ENCODE results near the gene KLRB1.

The KLRB1 gene

GRCh38 chr12:9636150-9636850 lies 28.6 kb upstream of the KLRB1 start:
- H3K9me3 ChIP-seq (ENCODE audit: insufficient read depth, low read length, severe bottlenecking) = no peaks in the 10 kb centered on the region
- H3K4me2 ChIP-seq (ENCODE audit: insufficient read depth, low read length) = no peak overlapping the region
- H4K20me1 ChIP-seq (ENCODE audit: insufficient read depth, low read length) = no peaks in the 10 kb centered on the region
- ATAC-seq (ENCODE audit: insufficient read depth, low read depth) (no peak), DNase-seq (no peak)
- no peaks in the 10 kb centered on the region for H3K36me3 ChIP-seq (ENCODE audit: insufficient read depth, low read length)
- no peak overlapping the region for H2AFZ ChIP-seq (ENCODE audit: low read depth, low read length)
- H3K4me1 ChIP-seq (ENCODE audit: insufficient read depth, low read length) = peaks cover 13% of the 10 kb centered on the region
- no peak overlapping the region for H3K9ac ChIP-seq (ENCODE audit: low read depth, low read length)
- TF ChIP-seq EZH2 (IDR thresholded peaks at IDR 0.05; ENCODE audit: borderline replicate concordance, low read depth, low read length, severe bottlenecking) = no peak
- TF ChIP-seq, protein P1, sequence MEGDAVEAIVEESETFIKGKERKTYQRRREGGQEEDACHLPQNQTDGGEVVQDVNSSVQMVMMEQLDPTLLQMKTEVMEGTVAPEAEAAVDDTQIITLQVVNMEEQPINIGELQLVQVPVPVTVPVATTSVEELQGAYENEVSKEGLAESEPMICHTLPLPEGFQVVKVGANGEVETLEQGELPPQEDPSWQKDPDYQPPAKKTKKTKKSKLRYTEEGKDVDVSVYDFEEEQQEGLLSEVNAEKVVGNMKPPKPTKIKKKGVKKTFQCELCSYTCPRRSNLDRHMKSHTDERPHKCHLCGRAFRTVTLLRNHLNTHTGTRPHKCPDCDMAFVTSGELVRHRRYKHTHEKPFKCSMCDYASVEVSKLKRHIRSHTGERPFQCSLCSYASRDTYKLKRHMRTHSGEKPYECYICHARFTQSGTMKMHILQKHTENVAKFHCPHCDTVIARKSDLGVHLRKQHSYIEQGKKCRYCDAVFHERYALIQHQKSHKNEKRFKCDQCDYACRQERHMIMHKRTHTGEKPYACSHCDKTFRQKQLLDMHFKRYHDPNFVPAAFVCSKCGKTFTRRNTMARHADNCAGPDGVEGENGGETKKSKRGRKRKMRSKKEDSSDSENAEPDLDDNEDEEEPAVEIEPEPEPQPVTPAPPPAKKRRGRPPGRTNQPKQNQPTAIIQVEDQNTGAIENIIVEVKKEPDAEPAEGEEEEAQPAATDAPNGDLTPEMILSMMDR (IDR thresholded peaks at IDR 0.05; ENCODE audit: borderline replicate concordance, extremely low read depth, low read length, poor library complexity, severe bottlenecking) = no peak
- no peaks in the 10 kb centered on the region for H3K79me2 ChIP-seq (ENCODE audit: insufficient read depth, low read length)
- H3K27me3 ChIP-seq (ENCODE audit: insufficient read depth, low read length, poor library complexity) = no peaks in the 10 kb centered on the region
- H3K27ac ChIP-seq (ENCODE audit: low read length) = no peak overlapping the region
- H3K4me3 ChIP-seq (ENCODE audit: low read depth in 1 of 2, low read length in 2 of 2) = no peak overlapping the region

DNA sequence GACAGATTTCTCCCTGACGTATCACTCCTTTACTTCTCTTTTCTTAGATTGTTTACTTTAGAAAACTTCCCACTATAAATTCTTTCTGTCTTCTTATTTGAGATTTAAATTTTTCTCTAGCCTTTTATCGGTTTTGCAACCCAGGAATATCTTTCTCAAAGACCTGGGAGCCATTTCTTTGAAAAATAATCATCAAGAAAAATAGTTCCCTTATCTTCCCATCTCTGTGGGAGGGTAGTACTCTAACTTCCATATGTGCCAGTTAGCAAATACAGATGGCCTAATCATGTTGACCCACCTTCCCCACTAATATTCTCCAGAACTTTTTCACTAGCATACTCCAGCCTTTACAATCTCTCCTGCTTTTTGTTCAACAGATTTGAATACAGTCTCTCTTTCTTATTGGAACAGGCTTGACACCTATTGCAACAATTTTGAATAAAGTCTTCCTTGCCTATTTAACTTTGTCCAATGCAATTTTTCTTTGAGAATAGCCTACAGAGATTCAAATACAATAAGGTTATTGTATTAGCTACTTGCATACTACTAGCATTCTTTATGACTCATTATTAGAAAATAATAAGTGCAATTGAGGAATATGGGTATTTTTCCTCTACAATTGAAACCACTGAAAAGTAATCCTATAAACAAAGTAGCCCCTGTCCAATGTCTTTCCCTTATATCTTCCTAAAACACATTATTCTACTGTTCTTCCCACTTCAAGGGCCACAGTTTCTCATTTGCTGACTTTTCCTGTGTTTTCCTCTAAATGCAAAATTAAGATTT lies 27.4 kb upstream of the KLRB1 start:
- Histone ChIP-seq H3K36me3 (ENCODE audit: insufficient read depth, low read length) (no peaks in the 10 kb centered on the region), H3K4me1 (ENCODE audit: insufficient read depth, low read length) (peaks cover 13% of the 10 kb centered on the region), H3K27ac (ENCODE audit: low read length) (no peak overlapping the region), H3K27me3 (ENCODE audit: insufficient read depth, low read length, poor library complexity) (no peaks in the 10 kb centered on the region), H3K4me2 (ENCODE audit: insufficient read depth, low read length) (no peak overlapping the region), H3K9me3 (ENCODE audit: insufficient read depth, low read length, severe bottlenecking) (no peaks in the 10 kb centered on the region), H4K20me1 (ENCODE audit: insufficient read depth, low read length) (no peaks in the 10 kb centered on the region), H3K4me3 (ENCODE audit: low read depth in 1 of 2, low read length in 2 of 2) (no peak overlapping the region), H3K79me2 (ENCODE audit: insufficient read depth, low read length) (no peaks in the 10 kb centered on the region), H3K9ac (ENCODE audit: low read depth, low read length) (no peak overlapping the region), H2AFZ (ENCODE audit: low read depth, low read length) (no peak overlapping the region)
- TF ChIP-seq, protein P1 (IDR thresholded peaks at IDR 0.05; ENCODE audit: borderline replicate concordance, extremely low read depth, low read length, poor library complexity, severe bottlenecking) = no peak
- TF ChIP-seq EZH2 (IDR thresholded peaks at IDR 0.05; ENCODE audit: borderline replicate concordance, low read depth, low read length, severe bottlenecking) = no peak
- no peak for ATAC-seq (ENCODE audit: insufficient read depth, low read depth)
- no peak for DNase-seq

- Histone ChIP-seq H3K9me3 (ENCODE audit: insufficient read depth, low read length, severe bottlenecking) (no peaks in the 10 kb centered on the region), H3K4me2 (ENCODE audit: insufficient read depth, low read length) (no peak overlapping the region), H3K36me3 (ENCODE audit: insufficient read depth, low read length) (no peaks in the 10 kb centered on the region), H2AFZ (ENCODE audit: low read depth, low read length) (no peak overlapping the region), H3K79me2 (ENCODE audit: insufficient read depth, low read length) (no peaks in the 10 kb centered on the region), H3K4me1 (ENCODE audit: insufficient read depth, low read length) (peaks cover 13% of the 10 kb centered on the region), H3K9ac (ENCODE audit: low read depth, low read length) (no peak overlapping the region), H3K27ac (ENCODE audit: low read length) (0 out of 2 replicates have a peak overlapping the region, but pooled peaks have one; percentile 2), H3K4me3 (ENCODE audit: low read depth in 1 of 2, low read length in 2 of 2) (no peak overlapping the region), H3K27me3 (ENCODE audit: insufficient read depth, low read length, poor library complexity) (no peaks in the 10 kb centered on the region), H4K20me1 (ENCODE audit: insufficient read depth, low read length) (no peaks in the 10 kb centered on the region)
- DNase-seq = peak; percentile 76
- ATAC-seq (ENCODE audit: insufficient read depth, low read depth) = peak; percentile 88
- TF ChIP-seq, protein P1 (IDR thresholded peaks at IDR 0.05; ENCODE audit: borderline replicate concordance, extremely low read depth, low read length, poor library complexity, severe bottlenecking) = peak; percentile 85
- TF ChIP-seq EZH2 (IDR thresholded peaks at IDR 0.05; ENCODE audit: borderline replicate concordance, low read depth, low read length, severe bottlenecking) = no peak
Measured at GRCh38 chr12:9634177-9634803, 26.6 kb upstream of the KLRB1 start.

Data from DND-41 (cell line).